Measurements from ENCODE around the gene FYN. TPM values are rescaled to one million over a fixed set of nuclear protein-coding genes. Genes with fewer than 3 reads are reported as not detected.

The FYN gene
- total and polyA plus RNA-seq, 2 of the 13 experiments (the other 11 are each of a cell fraction or from before 2014, with no cell fraction given): 15.5 to 24.6 TPM

GRCh38 chr6:111614833-111615582 is 258.2 kb downstream of the FYN start (continued):
- TF ChIP-seq ZNF761 (CRISPR knock-in tag; conservative IDR thresholded peaks at IDR 0.05) (no peak), POLR2AphosphoS2 (IDR thresholded peaks at IDR 0.05; ENCODE audit: low read depth, low read length) (no peak), CBX5 (CRISPR knock-in tag; IDR thresholded peaks at IDR 0.05; ENCODE audit: borderline replicate concordance) (no peak), MYNN (CRISPR knock-in tag; IDR thresholded peaks at IDR 0.05; ENCODE audit: low read depth) (no peak), ZNF562 (CRISPR knock-in tag; IDR thresholded peaks at IDR 0.05; ENCODE audit: borderline replicate concordance) (no peak), MTA3 (CRISPR knock-in tag; IDR thresholded peaks at IDR 0.05) (no peak), ZNF574 (CRISPR knock-in tag; IDR thresholded peaks at IDR 0.05) (no peak), ZNF781 (CRISPR knock-in tag; IDR thresholded peaks at IDR 0.05; ENCODE audit: borderline replicate concordance, not compliant biosample characterization) (no peak), ZNF883 (CRISPR knock-in tag; IDR thresholded peaks at IDR 0.05; ENCODE audit: not compliant biosample characterization) (no peak), ZHX1 (CRISPR knock-in tag; IDR thresholded peaks at IDR 0.05; ENCODE audit: low read depth) (no peak), MED1 (CRISPR knock-in tag; IDR thresholded peaks at IDR 0.05) (peak; percentile 51; the same call in 1 of the 2 replicates), NPAS2 (CRISPR knock-in tag; IDR thresholded peaks at IDR 0.05; ENCODE audit: borderline replicate concordance) (no peak), ZMYM3 (CRISPR knock-in tag; IDR thresholded peaks at IDR 0.05) (peak; percentile 62; the same call in 1 of the 2 replicates), TP53 (CRISPR knock-in tag; conservative IDR thresholded peaks at IDR 0.05) (no peak)
- TF ChIP-seq, protein P1, sequence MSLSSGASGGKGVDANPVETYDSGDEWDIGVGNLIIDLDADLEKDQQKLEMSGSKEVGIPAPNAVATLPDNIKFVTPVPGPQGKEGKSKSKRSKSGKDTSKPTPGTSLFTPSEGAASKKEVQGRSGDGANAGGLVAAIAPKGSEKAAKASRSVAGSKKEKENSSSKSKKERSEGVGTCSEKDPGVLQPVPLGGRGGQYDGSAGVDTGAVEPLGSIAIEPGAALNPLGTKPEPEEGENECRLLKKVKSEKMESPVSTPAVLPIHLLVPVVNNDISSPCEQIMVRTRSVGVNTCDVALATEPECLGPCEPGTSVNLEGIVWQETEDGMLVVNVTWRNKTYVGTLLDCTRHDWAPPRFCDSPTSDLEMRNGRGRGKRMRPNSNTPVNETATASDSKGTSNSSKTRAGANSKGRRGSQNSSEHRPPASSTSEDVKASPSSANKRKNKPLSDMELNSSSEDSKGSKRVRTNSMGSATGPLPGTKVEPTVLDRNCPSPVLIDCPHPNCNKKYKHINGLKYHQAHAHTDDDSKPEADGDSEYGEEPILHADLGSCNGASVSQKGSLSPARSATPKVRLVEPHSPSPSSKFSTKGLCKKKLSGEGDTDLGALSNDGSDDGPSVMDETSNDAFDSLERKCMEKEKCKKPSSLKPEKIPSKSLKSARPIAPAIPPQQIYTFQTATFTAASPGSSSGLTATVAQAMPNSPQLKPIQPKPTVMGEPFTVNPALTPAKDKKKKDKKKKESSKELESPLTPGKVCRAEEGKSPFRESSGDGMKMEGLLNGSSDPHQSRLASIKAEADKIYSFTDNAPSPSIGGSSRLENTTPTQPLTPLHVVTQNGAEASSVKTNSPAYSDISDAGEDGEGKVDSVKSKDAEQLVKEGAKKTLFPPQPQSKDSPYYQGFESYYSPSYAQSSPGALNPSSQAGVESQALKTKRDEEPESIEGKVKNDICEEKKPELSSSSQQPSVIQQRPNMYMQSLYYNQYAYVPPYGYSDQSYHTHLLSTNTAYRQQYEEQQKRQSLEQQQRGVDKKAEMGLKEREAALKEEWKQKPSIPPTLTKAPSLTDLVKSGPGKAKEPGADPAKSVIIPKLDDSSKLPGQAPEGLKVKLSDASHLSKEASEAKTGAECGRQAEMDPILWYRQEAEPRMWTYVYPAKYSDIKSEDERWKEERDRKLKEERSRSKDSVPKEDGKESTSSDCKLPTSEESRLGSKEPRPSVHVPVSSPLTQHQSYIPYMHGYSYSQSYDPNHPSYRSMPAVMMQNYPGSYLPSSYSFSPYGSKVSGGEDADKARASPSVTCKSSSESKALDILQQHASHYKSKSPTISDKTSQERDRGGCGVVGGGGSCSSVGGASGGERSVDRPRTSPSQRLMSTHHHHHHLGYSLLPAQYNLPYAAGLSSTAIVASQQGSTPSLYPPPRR (CRISPR knock-in tag; IDR thresholded peaks at IDR 0.05; ENCODE audit: borderline replicate concordance): peak; percentile 50; the same call in 1 of the 2 replicates
- TF ChIP-seq, protein P2, sequence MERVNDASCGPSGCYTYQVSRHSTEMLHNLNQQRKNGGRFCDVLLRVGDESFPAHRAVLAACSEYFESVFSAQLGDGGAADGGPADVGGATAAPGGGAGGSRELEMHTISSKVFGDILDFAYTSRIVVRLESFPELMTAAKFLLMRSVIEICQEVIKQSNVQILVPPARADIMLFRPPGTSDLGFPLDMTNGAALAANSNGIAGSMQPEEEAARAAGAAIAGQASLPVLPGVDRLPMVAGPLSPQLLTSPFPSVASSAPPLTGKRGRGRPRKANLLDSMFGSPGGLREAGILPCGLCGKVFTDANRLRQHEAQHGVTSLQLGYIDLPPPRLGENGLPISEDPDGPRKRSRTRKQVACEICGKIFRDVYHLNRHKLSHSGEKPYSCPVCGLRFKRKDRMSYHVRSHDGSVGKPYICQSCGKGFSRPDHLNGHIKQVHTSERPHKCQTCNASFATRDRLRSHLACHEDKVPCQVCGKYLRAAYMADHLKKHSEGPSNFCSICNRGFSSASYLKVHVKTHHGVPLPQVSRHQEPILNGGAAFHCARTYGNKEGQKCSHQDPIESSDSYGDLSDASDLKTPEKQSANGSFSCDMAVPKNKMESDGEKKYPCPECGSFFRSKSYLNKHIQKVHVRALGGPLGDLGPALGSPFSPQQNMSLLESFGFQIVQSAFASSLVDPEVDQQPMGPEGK (CRISPR knock-in tag; IDR thresholded peaks at IDR 0.05): peak; percentile 47; the same call in 1 of the 2 replicates

Measured in HepG2 (cell line).